ENCODE results near the gene ZBP1.

GRCh38 chr20:57586370-57586793, 33.8 kb downstream of the ZBP1 start:
- TF ChIP-seq CTCF (conservative IDR thresholded peaks at IDR 0.05; ENCODE audit: low read length) (no peak), EZH2phosphoT487 (IDR thresholded peaks at IDR 0.05; ENCODE audit: borderline replicate concordance) (no peak)

Measured in Loucy (cell line).